ENCODE results near the gene GDPD3. TPM values are rescaled to one million over a fixed set of nuclear protein-coding genes. Genes with fewer than 3 reads are reported as not detected.

Gene GDPD3
- total RNA-seq, 6 donors from 2014 or later: 1.1 to 17.8 (median 5.4) TPM

DNA sequence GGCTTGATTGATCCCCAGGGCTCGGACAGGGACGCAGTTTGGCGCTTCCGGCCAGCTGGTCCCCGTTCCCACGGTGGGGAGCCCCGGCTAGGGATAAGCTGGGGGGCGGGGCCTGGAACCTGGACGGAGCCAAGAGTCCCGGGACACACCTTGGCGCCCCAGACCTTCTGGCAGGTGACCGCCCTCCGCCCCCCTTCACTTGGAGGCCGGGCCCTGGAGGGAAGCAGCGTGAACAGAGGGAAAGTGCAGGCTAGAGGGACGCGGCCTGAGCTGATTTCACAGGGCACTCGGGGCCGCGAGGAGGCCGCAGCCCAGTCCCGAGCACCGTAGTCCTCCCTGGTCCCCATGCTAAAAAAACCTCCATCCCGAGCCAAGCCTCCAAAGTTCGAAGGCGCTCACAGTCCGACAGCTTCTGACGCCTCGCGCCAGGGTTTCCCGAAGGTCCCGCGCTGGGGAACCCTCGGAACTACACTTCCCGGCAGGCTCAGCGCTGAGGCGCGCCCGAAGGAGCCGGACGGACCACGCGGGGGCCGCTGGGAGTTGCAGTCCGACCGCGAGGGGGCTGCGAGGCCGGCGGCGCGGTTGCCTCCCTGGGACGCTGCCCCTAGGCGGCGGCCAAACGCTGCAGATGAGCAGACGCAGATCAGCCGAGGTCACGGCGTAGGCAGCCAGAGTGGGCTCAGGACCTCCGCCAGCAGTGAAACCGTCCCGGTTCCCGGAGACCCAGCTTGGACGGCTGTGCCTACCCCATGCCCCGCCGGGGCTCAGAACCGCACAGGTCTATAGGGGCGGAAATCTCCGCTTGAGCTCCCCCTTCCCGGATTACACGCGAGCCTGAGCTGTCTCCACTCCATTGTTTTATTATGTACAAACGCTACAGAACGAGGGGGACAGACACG lies 21.6 kb downstream of the GDPD3 start, which contains the start of gene TBX6:
TBX6 (minus strand) TSS at position 451 of the 899 bp plus-strand sequence. CDS start 731 bp downstream, outside the sequence.
- no peak for TF ChIP-seq EP300 (IDR thresholded peaks at IDR 0.05)
- TF ChIP-seq, protein P1, sequence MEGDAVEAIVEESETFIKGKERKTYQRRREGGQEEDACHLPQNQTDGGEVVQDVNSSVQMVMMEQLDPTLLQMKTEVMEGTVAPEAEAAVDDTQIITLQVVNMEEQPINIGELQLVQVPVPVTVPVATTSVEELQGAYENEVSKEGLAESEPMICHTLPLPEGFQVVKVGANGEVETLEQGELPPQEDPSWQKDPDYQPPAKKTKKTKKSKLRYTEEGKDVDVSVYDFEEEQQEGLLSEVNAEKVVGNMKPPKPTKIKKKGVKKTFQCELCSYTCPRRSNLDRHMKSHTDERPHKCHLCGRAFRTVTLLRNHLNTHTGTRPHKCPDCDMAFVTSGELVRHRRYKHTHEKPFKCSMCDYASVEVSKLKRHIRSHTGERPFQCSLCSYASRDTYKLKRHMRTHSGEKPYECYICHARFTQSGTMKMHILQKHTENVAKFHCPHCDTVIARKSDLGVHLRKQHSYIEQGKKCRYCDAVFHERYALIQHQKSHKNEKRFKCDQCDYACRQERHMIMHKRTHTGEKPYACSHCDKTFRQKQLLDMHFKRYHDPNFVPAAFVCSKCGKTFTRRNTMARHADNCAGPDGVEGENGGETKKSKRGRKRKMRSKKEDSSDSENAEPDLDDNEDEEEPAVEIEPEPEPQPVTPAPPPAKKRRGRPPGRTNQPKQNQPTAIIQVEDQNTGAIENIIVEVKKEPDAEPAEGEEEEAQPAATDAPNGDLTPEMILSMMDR (IDR thresholded peaks at IDR 0.05): peak; percentile 73 to 99 (median 98)
- peak; percentile 59 to 67 for TF ChIP-seq POLR2AphosphoS5 (IDR thresholded peaks at IDR 0.05)
- peak in 2 of 4 donors; percentile 19 to 59 for TF ChIP-seq POLR2A (IDR thresholded peaks at IDR 0.05)
- 0 to 3% methylated on average over 31 to 36 of the region's 76 CpGs for WGBS, 2 donors
- Histone ChIP-seq H3K4me3 (peak within 1 kb of the TSS; percentile 36 to 58 (median 54)), H3K27ac (peak within 1 kb of the TSS; percentile 81 to 99 (median 96)), H3K27me3 (no peaks in the 10 kb centered on the region), H3K9me3 (peaks cover 0 to 6% (median 0%) of the 10 kb centered on the region in 4 donors), H3K4me1 (peaks cover 38 to 59% (median 45%) of the 10 kb centered on the region in 4 donors), H3K36me3 (peaks cover 2 to 16% (median 9%) of the 10 kb centered on the region in 4 donors)
- peak; percentile 97 to 99 for DNase-seq
- ATAC-seq (ENCODE audit: low FRiP score in 2 of 2): peak; percentile 95 to 96

DNA sequence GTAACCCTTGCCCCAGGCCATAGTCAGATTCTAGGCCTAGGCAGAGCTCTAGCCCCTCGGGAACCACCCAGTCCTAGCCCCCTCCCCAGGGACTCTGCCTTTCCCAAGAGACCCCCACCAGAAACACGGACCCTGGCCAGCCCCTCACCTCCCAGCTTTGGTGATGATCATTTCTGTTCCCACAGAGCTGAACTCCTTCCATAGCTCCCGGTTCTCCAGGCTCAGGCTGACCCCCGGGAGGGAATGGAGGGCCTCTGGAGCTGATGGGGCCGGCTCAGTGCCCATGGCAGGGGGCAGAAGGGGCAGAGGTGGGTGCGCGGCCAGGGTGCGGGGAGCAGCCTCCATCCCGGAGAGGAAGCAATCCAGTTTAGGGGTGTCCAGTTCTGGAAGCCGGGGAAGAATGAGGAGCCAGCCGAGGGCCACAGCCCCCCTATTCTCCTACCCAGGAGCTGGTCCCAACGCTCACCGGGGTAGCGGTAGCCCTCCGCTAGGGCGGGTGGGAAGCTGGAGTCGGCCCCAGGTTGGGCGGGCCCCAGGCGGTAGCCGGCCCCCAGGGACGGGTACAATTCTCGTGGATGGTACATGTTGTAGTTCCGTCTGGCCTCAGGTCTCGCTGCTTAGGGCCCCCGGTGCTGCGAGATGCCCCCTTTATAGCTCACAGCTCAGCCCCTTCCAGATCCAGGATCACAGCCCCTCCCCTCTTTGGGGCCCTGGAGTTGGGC lies 22.6 kb downstream of the GDPD3 start:
- H3K4me1 ChIP-seq: peaks cover 38 to 54% (median 41%) of the 10 kb centered on the region in 4 donors

DNA sequence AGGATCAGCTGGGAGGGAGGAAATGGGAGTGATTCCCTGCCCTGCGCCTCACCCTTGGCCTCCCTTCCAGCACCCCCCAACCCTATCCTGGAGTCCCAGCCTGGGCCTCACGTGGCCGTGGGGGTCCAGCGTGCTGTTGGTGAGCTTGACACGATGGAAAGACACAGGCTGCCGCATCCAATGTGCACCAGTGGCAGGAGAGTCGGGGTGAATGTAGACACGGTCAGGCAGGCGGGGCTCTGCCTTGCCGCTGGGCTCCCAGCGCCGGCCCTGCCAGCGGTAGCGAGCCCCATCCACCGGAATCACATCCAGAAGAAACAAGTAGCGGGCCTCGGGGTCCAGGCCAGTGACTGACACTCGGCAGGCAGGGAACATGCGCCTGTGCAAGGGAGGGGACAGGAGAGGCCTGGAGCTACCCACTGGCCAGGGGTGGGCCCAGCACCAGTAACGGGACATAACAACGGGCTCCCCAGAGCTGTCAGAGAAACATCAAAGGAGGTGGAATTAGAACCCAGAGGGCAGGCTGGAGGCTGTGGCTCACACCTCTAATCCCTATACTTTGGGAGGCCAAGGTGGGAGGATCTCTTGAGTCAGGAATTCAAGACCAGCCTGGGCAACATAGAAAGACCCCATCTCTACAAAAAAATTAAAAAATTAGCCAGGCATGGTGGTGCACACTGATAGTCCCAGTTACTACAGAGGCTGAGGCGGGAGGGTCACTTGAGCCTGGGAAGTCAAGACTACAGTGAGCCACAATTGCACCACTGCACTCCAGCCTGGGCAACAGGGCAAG lies 24.3 kb downstream of the GDPD3 start:
- H3K4me3 ChIP-seq: no peak overlapping the region
- WGBS, 2 donors: 89% methylated on average over 15 to 19 of the region's 22 CpGs
- peaks cover 0 to 25% (median 17%) of the 10 kb centered on the region in 4 donors for H3K36me3 ChIP-seq
- H3K27me3 ChIP-seq: no peaks in the 10 kb centered on the region
- no peak overlapping the region for H3K27ac ChIP-seq
- peaks cover 25 to 39% (median 28%) of the 10 kb centered on the region in 4 donors for H3K4me1 ChIP-seq
- peak; percentile 20 to 46 for DNase-seq
- no peaks in the 10 kb centered on the region for H3K9me3 ChIP-seq
- TF ChIP-seq EP300 (IDR thresholded peaks at IDR 0.05) (no peak), POLR2A (IDR thresholded peaks at IDR 0.05) (no peak), POLR2AphosphoS5 (IDR thresholded peaks at IDR 0.05) (no peak)
- TF ChIP-seq, protein P1 (IDR thresholded peaks at IDR 0.05): no peak
- no peak for ATAC-seq (ENCODE audit: low FRiP score in 2 of 2)

More for the DNA sequence above, 22.6 kb downstream of the GDPD3 start:
- no peak for TF ChIP-seq POLR2AphosphoS5 (IDR thresholded peaks at IDR 0.05)
- 78 to 85% methylated on average over 3 to 25 of the region's 26 CpGs for WGBS, 2 donors
- no peaks in the 10 kb centered on the region for H3K27me3 ChIP-seq
- H3K4me3 ChIP-seq: peak overlapping the region in 3 of 4 donors; percentile 49 to 58 (median 58)
- peak; percentile 24 to 80 for DNase-seq
- peak overlapping the region; percentile 81 to 99 (median 96) for H3K27ac ChIP-seq
- ATAC-seq (ENCODE audit: low FRiP score in 2 of 2): no peak
- no peaks in the 10 kb centered on the region for H3K9me3 ChIP-seq
- peaks cover 2 to 16% (median 9%) of the 10 kb centered on the region in 4 donors for H3K36me3 ChIP-seq

DNA sequence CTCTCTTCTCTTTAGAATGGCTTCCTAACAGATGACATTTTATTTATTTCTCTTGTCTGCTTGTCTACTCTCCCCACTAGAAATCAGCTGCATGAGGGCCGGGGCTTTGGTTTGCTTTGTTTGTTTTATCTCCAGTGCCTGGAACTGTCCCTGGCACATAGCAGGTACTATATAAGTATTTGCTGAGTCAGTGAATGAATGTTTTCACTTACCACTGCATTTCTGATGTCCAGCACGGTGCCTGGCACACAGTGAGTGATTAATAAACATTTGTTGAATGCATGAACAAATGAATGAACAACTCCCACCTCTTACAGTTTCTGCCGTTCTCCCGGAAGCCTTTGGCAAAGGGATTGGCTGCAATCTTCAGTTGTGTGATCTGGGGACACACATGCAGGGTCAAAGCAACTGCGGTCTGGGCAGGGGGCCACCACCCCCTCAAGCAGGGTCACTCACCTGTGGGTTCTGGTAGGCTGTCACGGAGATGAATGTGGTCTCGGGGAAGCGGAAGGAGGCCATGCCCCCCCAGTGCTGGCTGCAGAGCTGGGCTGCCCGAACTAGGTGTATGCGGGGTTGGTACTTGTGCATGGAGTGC lies 25.0 kb downstream of the GDPD3 start:
- peaks cover 0 to 25% (median 22%) of the 10 kb centered on the region in 4 donors for H3K36me3 ChIP-seq
- H3K4me3 ChIP-seq: no peak overlapping the region
- no peaks in the 10 kb centered on the region for H3K9me3 ChIP-seq
- 73 to 83% methylated on average over 10 of the region's 10 CpGs for WGBS, 2 donors
- H3K27me3 ChIP-seq: no peaks in the 10 kb centered on the region
- ATAC-seq (ENCODE audit: low FRiP score in 2 of 2): no peak
- TF ChIP-seq POLR2A (IDR thresholded peaks at IDR 0.05) (no peak), EP300 (IDR thresholded peaks at IDR 0.05) (no peak), POLR2AphosphoS5 (IDR thresholded peaks at IDR 0.05) (no peak)
- TF ChIP-seq, protein P1 (IDR thresholded peaks at IDR 0.05): no peak
- no peak for DNase-seq
- H3K27ac ChIP-seq: no peak overlapping the region
- peaks cover 20 to 32% (median 25%) of the 10 kb centered on the region in 4 donors for H3K4me1 ChIP-seq
